ENCODE results near the gene EXOSC9.

EXOSC9 gene

GRCh38 chr4:121784401-121784800 is 16.7 kb upstream of the EXOSC9 start:
- Histone ChIP-seq H3K79me1 (replicated peaks; ENCODE audit: low read length, poor library complexity, severe bottlenecking) (no peaks in the 10 kb centered on the region), H3K9ac (ENCODE audit: low read length) (peak overlapping the region; percentile 44), H3K4ac (ENCODE audit: low read depth in 1 of 2, low read length in 2 of 2) (no peak overlapping the region), H2BK5ac (ENCODE audit: low read depth, low read length, poor library complexity, severe bottlenecking) (no peak overlapping the region), H2AFZ (ENCODE audit: low read depth, low read length) (no peak overlapping the region), H3K27me3 (ENCODE audit: control insufficient read depth in 1 of 2, insufficient read depth in 1 of 2, low read length in 2 of 2) (no peaks in the 10 kb centered on the region), H4K91ac (ENCODE audit: low read length) (no peak overlapping the region), H3K4me3 (ENCODE audit: insufficient read depth in 1 of 2, low read depth in 1 of 2, low read length in 2 of 2) (no peak overlapping the region), H2AK5ac (ENCODE audit: low read length, severe bottlenecking) (no peak overlapping the region), H3K9me3 (ENCODE audit: control insufficient read depth, low read length) (peaks cover 4% of the 10 kb centered on the region), H3K23ac (ENCODE audit: low read length in 2 of 2) (no peak overlapping the region), H4K8ac (ENCODE audit: low read length) (no peak overlapping the region), H3K36me3 (ENCODE audit: control insufficient read depth in 1 of 2, insufficient read depth in 2 of 2, low read depth in 1 of 2, low read length in 2 of 2) (no peaks in the 10 kb centered on the region), H3K4me1 (ENCODE audit: control insufficient read depth, insufficient read depth, low read depth, low read length) (peaks cover 6% of the 10 kb centered on the region), H3K27ac (ENCODE audit: low read length, poor library complexity, severe bottlenecking) (no peak overlapping the region), H2BK15ac (ENCODE audit: low read depth, poor library complexity, severe bottlenecking) (no peak overlapping the region), H2BK12ac (ENCODE audit: low read length in 2 of 2) (no peak overlapping the region), H3K4me2 (ENCODE audit: low read length, poor library complexity, severe bottlenecking) (no peak overlapping the region), H3K18ac (ENCODE audit: low read depth in 1 of 2, low read length in 2 of 2) (no peak overlapping the region), H2BK120ac (ENCODE audit: low read depth, low read length) (no peak overlapping the region), H3K14ac (ENCODE audit: low read length in 2 of 2) (no peak overlapping the region)
- no peak for DNase-seq
- WGBS = no CpG with 5 or more reads among the region's 1 CpG

- Histone ChIP-seq H3K79me1 (replicated peaks; ENCODE audit: low read length, poor library complexity, severe bottlenecking) (no peaks in the 10 kb centered on the region), H3K9me3 (ENCODE audit: control insufficient read depth, low read length) (peaks cover 4% of the 10 kb centered on the region), H2AK5ac (ENCODE audit: low read length, severe bottlenecking) (no peak overlapping the region), H3K14ac (ENCODE audit: low read length in 2 of 2) (no peak overlapping the region), H3K23ac (ENCODE audit: low read length in 2 of 2) (no peak overlapping the region), H3K27ac (ENCODE audit: low read length, poor library complexity, severe bottlenecking) (peak overlapping the region; percentile 54), H2BK12ac (ENCODE audit: low read length in 2 of 2) (no peak overlapping the region), H3K9ac (ENCODE audit: low read length) (peak overlapping the region; percentile 49), H3K27me3 (ENCODE audit: control insufficient read depth in 1 of 2, insufficient read depth in 1 of 2, low read length in 2 of 2) (no peaks in the 10 kb centered on the region), H3K18ac (ENCODE audit: low read depth in 1 of 2, low read length in 2 of 2) (no peak overlapping the region), H2BK120ac (ENCODE audit: low read depth, low read length) (no peak overlapping the region), H4K8ac (ENCODE audit: low read length) (no peak overlapping the region), H2BK15ac (ENCODE audit: low read depth, poor library complexity, severe bottlenecking) (no peak overlapping the region), H2AFZ (ENCODE audit: low read depth, low read length) (no peak overlapping the region), H3K4me2 (ENCODE audit: low read length, poor library complexity, severe bottlenecking) (no peak overlapping the region), H3K4ac (ENCODE audit: low read depth in 1 of 2, low read length in 2 of 2) (no peak overlapping the region), H4K91ac (ENCODE audit: low read length) (no peak overlapping the region), H3K4me3 (ENCODE audit: insufficient read depth in 1 of 2, low read depth in 1 of 2, low read length in 2 of 2) (no peak overlapping the region), H3K4me1 (ENCODE audit: control insufficient read depth, insufficient read depth, low read depth, low read length) (peaks cover 6% of the 10 kb centered on the region), H2BK5ac (ENCODE audit: low read depth, low read length, poor library complexity, severe bottlenecking) (no peak overlapping the region), H3K36me3 (ENCODE audit: control insufficient read depth in 1 of 2, insufficient read depth in 2 of 2, low read depth in 1 of 2, low read length in 2 of 2) (no peaks in the 10 kb centered on the region)
- WGBS = 43% methylated on average over 2 of the region's 2 CpGs
- peak; percentile 32 for DNase-seq
These were observed 16.1 kb upstream of the EXOSC9 start for GRCh38 chr4:121784975-121785374.

GRCh38 chr4:121785479-121785878 is 15.6 kb upstream of the EXOSC9 start:
- Histone ChIP-seq H3K4me1 (ENCODE audit: control insufficient read depth, insufficient read depth, low read depth, low read length) (peaks cover 6% of the 10 kb centered on the region), H2AFZ (ENCODE audit: low read depth, low read length) (no peak overlapping the region), H3K23ac (ENCODE audit: low read length in 2 of 2) (no peak overlapping the region), H2BK12ac (ENCODE audit: low read length in 2 of 2) (no peak overlapping the region), H3K4me2 (ENCODE audit: low read length, poor library complexity, severe bottlenecking) (no peak overlapping the region), H4K8ac (ENCODE audit: low read length) (no peak overlapping the region), H3K27ac (ENCODE audit: low read length, poor library complexity, severe bottlenecking) (peak overlapping the region; percentile 39), H3K27me3 (ENCODE audit: control insufficient read depth in 1 of 2, insufficient read depth in 1 of 2, low read length in 2 of 2) (no peaks in the 10 kb centered on the region), H2BK120ac (ENCODE audit: low read depth, low read length) (no peak overlapping the region), H3K4ac (ENCODE audit: low read depth in 1 of 2, low read length in 2 of 2) (no peak overlapping the region), H2BK15ac (ENCODE audit: low read depth, poor library complexity, severe bottlenecking) (peak overlapping the region; percentile 26), H3K9me3 (ENCODE audit: control insufficient read depth, low read length) (peaks cover 4% of the 10 kb centered on the region), H3K14ac (ENCODE audit: low read length in 2 of 2) (no peak overlapping the region), H2BK5ac (ENCODE audit: low read depth, low read length, poor library complexity, severe bottlenecking) (no peak overlapping the region), H4K91ac (ENCODE audit: low read length) (no peak overlapping the region), H3K9ac (ENCODE audit: low read length) (peak overlapping the region; percentile 49), H3K79me1 (replicated peaks; ENCODE audit: low read length, poor library complexity, severe bottlenecking) (no peaks in the 10 kb centered on the region), H3K18ac (ENCODE audit: low read depth in 1 of 2, low read length in 2 of 2) (no peak overlapping the region), H3K36me3 (ENCODE audit: control insufficient read depth in 1 of 2, insufficient read depth in 2 of 2, low read depth in 1 of 2, low read length in 2 of 2) (no peaks in the 10 kb centered on the region), H3K4me3 (ENCODE audit: insufficient read depth in 1 of 2, low read depth in 1 of 2, low read length in 2 of 2) (no peak overlapping the region), H2AK5ac (ENCODE audit: low read length, severe bottlenecking) (peak overlapping the region; percentile 61)
- no peak for DNase-seq
- WGBS = 94% methylated on average over 4 of the region's 4 CpGs

- no peak overlapping the region for H3K4me3 ChIP-seq (ENCODE audit: insufficient read depth in 1 of 2, low read depth in 1 of 2, low read length in 2 of 2)
- peaks cover 6% of the 10 kb centered on the region for H3K4me1 ChIP-seq (ENCODE audit: control insufficient read depth, insufficient read depth, low read depth, low read length)
- H3K4ac ChIP-seq (ENCODE audit: low read depth in 1 of 2, low read length in 2 of 2) = no peak overlapping the region
- no peaks in the 10 kb centered on the region for H3K79me1 ChIP-seq (replicated peaks; ENCODE audit: low read length, poor library complexity, severe bottlenecking)
- H2BK12ac ChIP-seq (ENCODE audit: low read length in 2 of 2) = no peak overlapping the region
- no peak overlapping the region for H3K14ac ChIP-seq (ENCODE audit: low read length in 2 of 2)
- no peaks in the 10 kb centered on the region for H3K36me3 ChIP-seq (ENCODE audit: control insufficient read depth in 1 of 2, insufficient read depth in 2 of 2, low read depth in 1 of 2, low read length in 2 of 2)
- no peak overlapping the region for H2BK5ac ChIP-seq (ENCODE audit: low read depth, low read length, poor library complexity, severe bottlenecking)
- no peak overlapping the region for H2AFZ ChIP-seq (ENCODE audit: low read depth, low read length)
- no peak overlapping the region for H4K8ac ChIP-seq (ENCODE audit: low read length)
- H3K9ac ChIP-seq (ENCODE audit: low read length) = peak overlapping the region; percentile 49
- DNase-seq = no peak
- no peak overlapping the region for H3K18ac ChIP-seq (ENCODE audit: low read depth in 1 of 2, low read length in 2 of 2)
- no peaks in the 10 kb centered on the region for H3K27me3 ChIP-seq (ENCODE audit: control insufficient read depth in 1 of 2, insufficient read depth in 1 of 2, low read length in 2 of 2)
- no peak overlapping the region for H2BK15ac ChIP-seq (ENCODE audit: low read depth, poor library complexity, severe bottlenecking)
- no peak overlapping the region for H2BK120ac ChIP-seq (ENCODE audit: low read depth, low read length)
- 100% methylated on average over 1 of the region's 2 CpGs for WGBS
- H3K27ac ChIP-seq (ENCODE audit: low read length, poor library complexity, severe bottlenecking) = no peak overlapping the region
- no peak overlapping the region for H3K4me2 ChIP-seq (ENCODE audit: low read length, poor library complexity, severe bottlenecking)
- no peak overlapping the region for H4K91ac ChIP-seq (ENCODE audit: low read length)
- no peak overlapping the region for H3K23ac ChIP-seq (ENCODE audit: low read length in 2 of 2)
- H3K9me3 ChIP-seq (ENCODE audit: control insufficient read depth, low read length) = peaks cover 4% of the 10 kb centered on the region
- no peak overlapping the region for H2AK5ac ChIP-seq (ENCODE audit: low read length, severe bottlenecking)
These were observed 14.9 kb upstream of the EXOSC9 start for GRCh38 chr4:121786221-121786620.
